ENCODE data around the gene CCDC88C.

Gene CCDC88C

GRCh38 chr14:91342206-91342760 lies 75.3 kb downstream of the CCDC88C start:
- DNase-seq = no peak

- DNase-seq = no peak
These were observed 75.9 kb downstream of the CCDC88C start for GRCh38 chr14:91341751-91342154.

DNA sequence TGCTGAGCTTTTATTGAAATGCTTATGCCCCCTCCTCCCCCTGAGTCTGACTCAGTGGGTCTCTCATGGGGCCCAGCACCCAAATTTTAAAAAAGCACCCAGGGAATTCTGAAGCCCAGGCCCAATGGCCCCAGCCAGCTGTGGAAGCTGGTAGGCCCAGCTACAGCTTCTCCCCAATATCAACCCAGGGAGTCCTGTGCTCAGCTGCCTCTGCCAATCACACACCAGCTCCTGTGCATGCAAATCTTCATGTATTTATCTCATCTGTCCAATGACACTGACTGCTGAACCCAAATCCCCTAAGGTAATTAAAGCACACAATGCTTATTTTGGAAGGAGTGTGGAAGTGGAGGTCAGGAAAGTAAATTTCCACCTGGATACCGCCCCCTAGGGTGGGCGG lies 76.3 kb downstream of the CCDC88C start:
- no peak for DNase-seq

GRCh38 chr14:91339671-91340369 lies 77.8 kb downstream of the CCDC88C start:
- no peak for DNase-seq

- no peak for DNase-seq
These were observed 78.5 kb downstream of the CCDC88C start for GRCh38 chr14:91339076-91339475.

DNA sequence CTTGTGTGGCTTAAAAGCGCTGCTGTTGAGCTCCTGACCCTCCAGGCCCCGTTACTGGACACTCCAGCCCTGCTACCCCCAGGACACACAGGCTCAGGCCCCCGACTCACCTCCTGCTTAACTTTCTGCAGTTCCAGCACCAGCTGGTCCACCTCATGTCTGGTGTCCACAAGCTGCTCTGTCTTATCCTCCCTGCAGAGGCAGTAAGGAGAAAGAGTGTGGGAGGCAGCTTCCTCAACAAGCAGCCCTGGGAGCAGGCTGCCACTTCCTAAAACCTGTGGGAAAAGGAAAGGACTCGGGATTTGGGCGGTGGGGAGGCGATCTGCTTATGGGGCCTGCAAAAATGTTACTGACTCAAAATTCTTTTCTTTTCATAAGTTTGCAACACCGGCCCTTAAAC lies 79.2 kb downstream of the CCDC88C start:
- no peak for DNase-seq

GRCh38 chr14:91337699-91338335 lies 79.8 kb downstream of the CCDC88C start:
- no peak for DNase-seq

- no peak for DNase-seq
These were observed 81.5 kb downstream of the CCDC88C start for GRCh38 chr14:91336093-91336450.

DNA sequence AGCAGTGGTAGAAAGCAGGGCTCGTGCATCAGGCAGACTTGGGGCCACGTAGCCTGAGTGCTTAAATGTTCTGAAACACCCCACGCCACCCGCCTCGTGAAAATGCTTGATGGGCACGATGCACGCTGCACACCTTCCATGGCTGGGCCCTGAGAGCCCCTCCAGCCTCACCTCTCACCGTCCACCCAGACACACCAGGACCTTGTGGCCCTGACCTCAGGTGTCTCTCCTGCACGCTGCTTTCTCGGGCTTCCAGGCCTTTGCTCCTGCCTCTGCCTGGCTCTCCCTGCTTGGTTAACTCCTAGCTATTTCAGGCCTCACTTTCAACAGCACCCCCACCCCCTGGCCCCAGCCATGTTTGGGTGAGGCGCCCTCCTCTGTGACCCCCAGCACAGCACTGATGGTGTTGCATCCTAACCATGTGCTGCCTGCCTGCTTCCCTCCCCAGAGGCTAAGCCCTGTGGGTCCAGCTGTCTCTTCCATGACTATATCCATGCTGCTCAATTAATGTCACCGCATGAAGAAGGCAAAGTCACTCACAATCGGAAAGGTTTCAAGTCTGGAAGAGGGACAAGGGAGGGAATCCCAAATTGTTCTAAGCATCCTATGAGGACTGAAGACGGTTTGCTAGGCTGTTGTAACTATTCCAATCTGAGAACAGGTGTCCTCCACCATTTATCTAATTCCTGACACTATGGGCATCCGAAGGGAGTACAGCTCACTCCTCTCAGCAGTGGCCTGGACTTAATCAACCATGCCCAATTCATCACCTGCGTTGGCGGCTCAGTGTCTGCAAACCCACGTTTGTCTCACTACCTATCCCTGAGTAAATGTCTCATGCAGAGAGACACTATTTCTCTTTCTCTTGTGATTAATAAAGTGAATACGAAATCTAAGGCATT lies 82.2 kb downstream of the CCDC88C start:
- no peak for DNase-seq

- no peak for DNase-seq
These were observed 84.0 kb downstream of the CCDC88C start for GRCh38 chr14:91333650-91334039.

DNA sequence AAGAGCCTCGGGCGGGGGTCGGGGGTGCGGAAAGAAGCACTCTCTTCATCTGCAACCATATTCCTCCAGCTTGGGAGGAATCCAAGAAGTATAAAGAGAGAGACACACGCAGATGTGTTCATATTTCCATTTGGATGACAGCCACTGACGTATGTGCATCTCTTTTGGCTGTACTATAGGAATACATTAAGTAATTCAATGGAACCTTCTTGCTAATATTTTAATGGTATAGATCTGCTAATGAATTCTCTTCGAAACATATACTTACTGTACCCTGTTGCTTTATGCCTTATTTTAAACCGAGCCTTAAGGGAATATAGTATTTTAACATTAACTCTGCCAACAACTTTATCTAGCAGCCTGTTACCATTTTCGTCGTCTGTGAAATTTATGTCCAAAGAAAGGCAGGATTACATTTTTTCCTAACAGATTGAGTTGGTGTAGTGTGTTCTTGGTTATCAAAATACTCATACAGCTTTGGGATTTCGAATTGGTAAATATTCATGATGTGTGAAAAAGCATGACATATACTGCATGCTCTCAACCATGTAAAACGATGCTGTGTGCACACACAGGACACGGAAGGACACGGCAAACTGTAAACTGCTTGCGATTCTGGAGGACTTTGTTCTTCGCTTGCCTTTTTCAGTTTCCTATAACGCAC lies 84.5 kb downstream of the CCDC88C start:
- no peak for DNase-seq

DNA sequence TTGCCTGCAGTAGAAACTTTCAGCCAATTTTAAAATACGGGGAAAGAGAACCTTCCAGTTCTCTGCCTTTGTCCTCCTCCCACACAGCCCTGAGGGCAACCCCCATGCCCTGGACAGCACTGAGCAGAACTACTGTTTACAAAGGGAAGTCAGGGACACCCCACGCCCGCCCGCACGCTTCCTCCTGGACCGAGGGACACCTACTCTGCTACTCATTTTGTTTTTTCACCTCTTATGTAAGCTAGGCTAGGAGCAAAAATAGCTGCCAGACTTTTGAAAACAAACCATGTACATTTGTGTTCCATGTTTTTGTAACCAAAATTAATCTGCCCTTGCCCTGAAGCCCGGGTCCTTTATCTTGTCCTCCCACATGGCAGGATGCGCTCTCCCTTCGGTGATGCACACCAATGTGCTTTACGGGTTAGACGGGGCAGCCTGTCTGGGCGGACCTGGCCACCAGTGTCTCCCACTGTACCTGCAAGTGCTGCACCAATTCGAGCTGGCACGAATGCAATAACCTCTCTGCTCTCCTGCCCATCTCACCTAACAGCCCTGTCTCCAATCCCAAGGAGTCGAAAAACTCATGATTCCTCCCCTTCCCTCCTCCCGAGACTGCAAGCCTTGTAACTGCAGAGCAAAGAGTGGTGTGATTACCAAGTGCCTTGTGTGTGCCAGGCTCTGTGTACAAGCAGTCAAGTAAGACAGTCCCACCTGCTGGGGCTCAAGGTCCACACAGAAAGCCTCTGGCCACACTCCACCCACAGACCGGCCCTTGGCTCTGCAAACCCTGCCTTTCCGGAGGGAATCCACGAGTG lies 85.2 kb downstream of the CCDC88C start:
- no peak for DNase-seq

- no peak for DNase-seq
These were observed 85.9 kb downstream of the CCDC88C start for GRCh38 chr14:91331721-91332120.

DNA sequence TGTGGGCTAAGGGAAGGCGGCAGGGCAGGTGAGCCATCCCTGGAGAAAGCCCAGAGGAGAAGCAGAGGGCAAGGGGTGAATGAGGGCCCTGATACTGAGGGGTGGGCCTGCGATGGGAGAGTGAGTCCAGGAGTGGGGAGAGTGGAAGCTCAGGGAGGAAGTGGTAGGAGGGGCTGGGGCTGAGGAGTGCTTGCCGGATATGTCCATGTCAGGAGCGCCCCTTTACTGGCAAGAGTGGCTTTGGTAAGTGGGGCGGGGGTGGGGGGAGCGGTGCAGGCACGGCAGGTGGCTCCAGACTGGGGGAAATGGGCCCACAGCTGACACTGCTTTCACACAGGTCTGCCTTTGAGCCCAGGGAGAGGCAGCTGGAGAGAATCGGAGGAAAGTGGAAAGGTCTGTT lies 86.8 kb downstream of the CCDC88C start:
- no peak for DNase-seq

DNA sequence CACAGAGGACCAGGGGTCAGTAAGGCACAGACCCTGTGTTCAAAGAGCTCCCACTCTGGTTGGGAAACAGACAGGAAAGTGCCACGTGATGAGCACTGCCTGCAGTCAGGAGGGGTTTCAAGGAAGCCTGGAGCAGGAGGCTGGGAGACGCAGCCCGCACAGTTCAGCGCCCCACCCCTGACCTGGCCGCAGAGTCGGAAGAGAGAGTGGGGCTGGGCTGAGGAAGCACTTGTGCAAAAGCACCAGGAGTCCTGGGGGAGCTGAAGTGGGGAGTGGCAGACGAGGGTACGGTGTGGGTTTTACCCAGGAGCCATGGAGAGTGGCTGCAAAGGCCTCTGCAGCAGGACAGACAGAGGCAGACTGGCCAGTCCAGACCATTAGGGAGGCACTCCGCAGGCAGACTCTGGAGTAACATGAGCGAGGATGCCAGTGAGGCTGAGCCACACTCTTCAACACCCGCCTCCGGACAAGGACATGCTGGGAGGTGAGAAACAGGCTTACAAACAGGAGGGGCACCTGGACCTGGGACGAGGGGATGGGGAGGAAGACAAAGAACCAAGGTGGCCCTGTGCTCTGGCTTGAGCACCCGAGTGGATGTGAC lies 87.4 kb downstream of the CCDC88C start:
- no peak for DNase-seq

DNA sequence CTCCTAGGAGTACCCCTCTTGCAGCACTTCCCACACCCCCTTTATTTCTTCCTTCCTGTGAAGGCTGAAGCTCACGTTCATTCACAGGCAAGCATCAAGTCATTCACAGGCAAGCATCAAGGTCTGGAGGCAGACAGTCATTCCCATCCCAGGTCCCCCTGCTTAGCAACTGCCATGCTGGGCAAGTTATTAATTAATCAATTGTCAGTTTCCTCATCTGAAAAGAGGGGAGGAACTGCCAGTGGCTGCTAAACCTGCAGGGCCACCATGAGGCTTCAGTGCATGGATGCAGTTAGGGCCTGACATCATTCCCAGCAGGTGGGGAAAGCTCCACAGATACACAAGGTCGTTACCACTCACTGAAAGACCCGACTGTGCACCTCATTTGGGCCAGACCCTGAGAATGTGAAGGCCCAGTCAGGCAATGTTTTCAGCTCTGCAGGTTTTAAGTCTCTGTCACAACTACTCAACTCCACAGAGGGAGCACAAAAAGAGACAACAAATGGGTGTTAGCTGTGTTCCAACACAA lies 88.1 kb downstream of the CCDC88C start:
- DNase-seq = no peak

DNA sequence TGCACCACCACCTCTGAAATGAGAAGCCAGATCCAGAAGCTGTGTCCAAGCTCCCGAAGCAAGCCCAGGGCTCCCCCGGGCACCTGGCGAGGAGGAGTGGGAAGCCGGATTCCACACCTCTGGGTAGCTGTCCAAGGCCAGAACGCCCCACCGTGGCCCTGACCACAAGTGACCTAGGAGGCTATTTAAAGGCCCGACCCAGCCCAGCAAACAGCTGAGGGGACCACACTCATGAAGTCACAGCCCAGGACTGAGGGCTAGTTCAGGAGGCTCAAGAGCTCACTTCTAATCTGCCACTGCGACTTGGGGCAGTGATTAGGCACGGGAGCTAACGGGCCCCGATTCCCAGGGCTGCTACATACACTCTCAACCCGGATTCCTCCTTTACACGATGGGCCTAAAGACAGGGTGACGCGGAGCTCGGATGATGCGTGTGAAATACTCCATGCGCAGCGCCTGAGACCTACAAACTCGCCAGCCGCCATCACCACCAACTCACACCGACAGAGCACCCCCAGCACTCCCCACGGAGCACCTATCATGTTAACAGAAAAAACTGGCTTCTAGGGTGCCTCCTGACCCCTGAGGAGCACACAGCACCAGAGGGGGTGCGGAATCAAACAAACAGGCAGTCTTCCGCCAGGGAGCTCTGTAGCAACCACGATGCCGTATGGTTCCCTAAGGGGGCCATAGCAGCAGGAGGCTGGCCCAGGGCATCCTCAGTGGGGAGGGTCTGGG lies 89.1 kb downstream of the CCDC88C start:
- no peak for DNase-seq

DNA sequence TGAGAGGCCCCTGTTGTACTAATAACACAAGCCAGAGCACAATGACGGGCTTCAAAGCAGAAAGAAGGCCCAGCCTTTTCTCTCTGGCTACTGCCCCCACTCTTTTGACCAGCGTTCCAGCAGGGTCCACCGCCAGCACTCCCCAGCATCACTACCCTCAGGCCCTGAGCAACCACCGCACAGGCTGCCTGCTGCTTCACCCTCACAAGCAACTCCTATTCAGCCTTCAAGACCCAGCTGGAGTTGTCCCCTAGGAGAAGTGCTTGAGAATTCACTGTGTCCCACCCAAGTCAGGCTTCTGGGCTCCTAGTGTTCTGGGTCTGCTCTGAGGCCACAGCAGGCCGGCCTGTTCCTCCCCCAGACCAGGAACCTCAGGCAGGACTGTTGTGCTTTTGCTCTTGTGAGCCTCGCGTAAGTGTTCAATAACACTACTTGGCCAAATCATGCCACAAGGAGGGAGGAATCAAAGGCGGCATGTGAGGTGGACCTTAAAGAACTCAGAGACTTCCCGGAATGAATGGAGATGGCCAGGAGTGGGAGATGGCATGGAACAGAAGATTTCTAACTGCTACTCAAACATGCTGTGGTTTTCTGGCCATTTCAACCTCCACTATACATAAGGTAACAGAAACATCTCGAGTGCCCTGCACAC lies 89.8 kb downstream of the CCDC88C start:
- no peak for DNase-seq

DNA sequence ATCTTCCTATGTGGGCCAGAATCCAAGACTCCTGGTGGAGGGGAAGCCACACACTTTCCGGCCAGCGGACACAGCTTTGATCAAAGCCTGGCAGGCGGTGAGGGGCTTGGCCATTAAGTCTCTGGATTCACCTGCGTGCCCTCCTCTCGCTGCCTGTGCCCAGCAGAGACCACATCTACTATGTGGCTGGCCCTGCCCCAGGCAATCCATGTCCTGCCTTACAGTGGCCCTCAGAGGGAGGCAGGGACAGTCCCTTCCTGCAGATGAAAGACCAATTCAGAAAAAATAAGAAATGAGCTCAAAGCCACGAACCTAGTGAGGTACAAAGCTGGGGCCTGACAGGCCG lies 90.4 kb downstream of the CCDC88C start:
- DNase-seq = no peak

DNA sequence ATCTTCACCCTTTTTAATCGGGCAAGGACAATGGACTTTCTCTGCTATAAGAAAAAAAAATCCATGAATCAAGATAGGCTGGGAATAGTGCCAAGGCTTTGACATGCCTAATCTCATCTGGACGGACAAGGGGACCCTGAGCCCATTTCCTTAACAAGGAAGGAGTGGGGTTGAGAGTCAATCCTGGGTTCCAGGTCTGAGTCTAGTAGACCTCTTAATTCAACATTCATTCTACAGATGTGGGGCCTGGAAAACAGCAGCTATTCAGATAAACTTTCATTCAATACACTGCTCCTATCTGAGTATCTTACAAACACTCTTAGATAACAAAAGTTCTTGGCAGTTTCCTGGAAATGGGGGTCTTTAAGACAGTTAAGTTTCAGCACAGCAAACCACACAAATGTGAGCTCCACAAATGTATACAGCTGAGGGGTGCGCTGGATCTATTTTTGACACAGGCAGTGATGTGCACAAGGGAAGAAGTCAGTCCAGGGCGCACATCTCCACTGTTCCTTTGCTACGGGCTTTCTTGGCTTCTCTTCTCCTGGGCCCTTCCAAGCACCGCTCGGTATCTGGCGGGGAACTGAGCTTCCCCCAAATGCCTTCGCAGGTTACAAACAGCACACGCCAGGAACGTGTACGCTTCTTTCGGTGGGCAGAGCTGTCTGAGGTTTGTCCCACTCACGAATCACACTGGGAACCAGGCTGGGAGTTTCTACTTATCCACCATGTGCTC lies 90.9 kb downstream of the CCDC88C start:
- DNase-seq = no peak
